ENCODE results near the gene KIF4B.

DNA sequence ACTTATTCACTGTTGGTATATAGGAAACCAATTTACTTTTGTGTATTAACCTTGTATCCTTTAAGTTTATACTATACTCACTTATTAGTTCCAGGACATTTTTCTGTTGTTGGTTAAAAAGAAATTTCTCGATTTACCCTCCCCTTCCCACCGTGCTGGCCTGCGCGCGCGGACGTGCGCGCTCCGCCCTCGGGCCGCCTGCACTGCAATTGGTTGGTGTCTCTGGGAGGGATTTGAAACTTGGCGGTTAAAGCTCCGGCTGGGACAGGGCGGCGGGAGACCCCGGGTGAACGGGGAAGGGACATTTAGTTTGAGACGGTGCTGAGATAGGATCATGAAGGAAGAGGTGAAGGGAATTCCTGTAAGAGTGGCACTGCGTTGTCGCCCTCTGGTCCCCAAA lies at the start of gene KIF4B:
- TF ChIP-seq, protein P1, sequence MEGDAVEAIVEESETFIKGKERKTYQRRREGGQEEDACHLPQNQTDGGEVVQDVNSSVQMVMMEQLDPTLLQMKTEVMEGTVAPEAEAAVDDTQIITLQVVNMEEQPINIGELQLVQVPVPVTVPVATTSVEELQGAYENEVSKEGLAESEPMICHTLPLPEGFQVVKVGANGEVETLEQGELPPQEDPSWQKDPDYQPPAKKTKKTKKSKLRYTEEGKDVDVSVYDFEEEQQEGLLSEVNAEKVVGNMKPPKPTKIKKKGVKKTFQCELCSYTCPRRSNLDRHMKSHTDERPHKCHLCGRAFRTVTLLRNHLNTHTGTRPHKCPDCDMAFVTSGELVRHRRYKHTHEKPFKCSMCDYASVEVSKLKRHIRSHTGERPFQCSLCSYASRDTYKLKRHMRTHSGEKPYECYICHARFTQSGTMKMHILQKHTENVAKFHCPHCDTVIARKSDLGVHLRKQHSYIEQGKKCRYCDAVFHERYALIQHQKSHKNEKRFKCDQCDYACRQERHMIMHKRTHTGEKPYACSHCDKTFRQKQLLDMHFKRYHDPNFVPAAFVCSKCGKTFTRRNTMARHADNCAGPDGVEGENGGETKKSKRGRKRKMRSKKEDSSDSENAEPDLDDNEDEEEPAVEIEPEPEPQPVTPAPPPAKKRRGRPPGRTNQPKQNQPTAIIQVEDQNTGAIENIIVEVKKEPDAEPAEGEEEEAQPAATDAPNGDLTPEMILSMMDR (IDR thresholded peaks at IDR 0.05; ENCODE audit: poor library complexity, severe bottlenecking), result no peak
- no peak for TF ChIP-seq SMC3 (conservative IDR thresholded peaks at IDR 0.05; ENCODE audit: poor library complexity)
- no peak for TF ChIP-seq TAF1 (IDR thresholded peaks at IDR 0.05; ENCODE audit: low read depth)
- TF ChIP-seq EZH2 (IDR thresholded peaks at IDR 0.05; ENCODE audit: borderline replicate concordance, insufficient read depth, low read length, poor library complexity, severe bottlenecking), result no peak
- TF ChIP-seq POLR2AphosphoS5 (IDR thresholded peaks at IDR 0.05), result no peak
